IPS DF 6.9 (cell line): ENCODE data around the gene CA5A.
"Not testable (repeated sequence)": the region's sequence is repeated elsewhere in the genome, so short reads cannot be mapped to it uniquely, and the experiment has no call there.

Experiments
- DNase-seq: peaks from one replicate; pipeline ENCODE4 v3.0.0-alpha.2; 2013; ENCODE audit warnings: low read depth, low spot score
- H3K27ac ChIP-seq: one replicate; pipeline ENCODE4 v1.5.1; 2013; ENCODE audit warnings: low read length, control low read depth
- H3K27me3 ChIP-seq: 2 replicates; pipeline ENCODE4 v1.6.1; 2013; ENCODE audit warnings: mild to moderate bottlenecking, low read length; ENCODE audit not compliant: control insufficient read depth, insufficient read depth
- H3K36me3 ChIP-seq: 2 replicates; pipeline ENCODE4 v1.6.1; 2013; ENCODE audit warnings: low read length; ENCODE audit not compliant: control insufficient read depth, insufficient read depth
- H3K4me1 ChIP-seq: 2 replicates; pipeline ENCODE4 v1.6.1; 2013; ENCODE audit warnings: low read length; ENCODE audit not compliant: control insufficient read depth, insufficient read depth
- H3K4me3 ChIP-seq: 2 replicates; pipeline ENCODE4 v1.5.1; 2013; ENCODE audit warnings: mild to moderate bottlenecking, low read length
- H3K9me3 ChIP-seq: 2 replicates; pipeline ENCODE4 v1.6.1; 2013; ENCODE audit warnings: low read length, inconsistent platforms; ENCODE audit not compliant: control insufficient read depth, insufficient read depth
- WGBS: extraction: QIAGEN DNeasy Blood & Tissue Kit; methylation state at CpG from one replicate; pipeline ENCODE4 v1.1.7; 2013; ENCODE audit warnings: mixed read lengths, missing lambda C conversion rate; ENCODE audit not compliant: insufficient read length, insufficient coverage; 5-methylcytosine and 5-hydroxymethylcytosine counted together

Gene CA5A

GRCh38 chr16:87879411-87880013, 56.8 kb downstream of the CA5A start:
- not testable (repeated sequence) for H3K27ac ChIP-seq, H3K4me3 ChIP-seq, H3K36me3 ChIP-seq, H3K9me3 ChIP-seq, DNase-seq, H3K4me1 ChIP-seq, H3K27me3 ChIP-seq
- WGBS: no CpG with 5 or more reads among the region's 5 CpGs

GRCh38 chr16:87878704-87879103, 57.6 kb downstream of the CA5A start:
- Histone ChIP-seq H3K4me1 (no peaks in the 10 kb centered on the region; the same call in 1 of the 2 replicates), H3K27ac (no peak overlapping the region), H3K27me3 (no peaks in the 10 kb centered on the region), H3K9me3 (no peaks in the 10 kb centered on the region), H3K36me3 (no peaks in the 10 kb centered on the region), H3K4me3 (no peak overlapping the region)
- no peak for DNase-seq
- no CpG with 5 or more reads among the region's 5 CpGs for WGBS

GRCh38 chr16:87877942-87878507, 58.3 kb downstream of the CA5A start:
- H3K27me3 ChIP-seq: no peaks in the 10 kb centered on the region
- no CpG with 5 or more reads among the region's 19 CpGs for WGBS
- no peak overlapping the region for H3K4me3 ChIP-seq
- H3K4me1 ChIP-seq: no peaks in the 10 kb centered on the region; the same call in 1 of the 2 replicates
- H3K9me3 ChIP-seq: no peaks in the 10 kb centered on the region
- H3K36me3 ChIP-seq: no peaks in the 10 kb centered on the region
- DNase-seq: no peak
- H3K27ac ChIP-seq: no peak overlapping the region

GRCh38 chr16:87874639-87875427, 61.5 kb downstream of the CA5A start:
- no peak overlapping the region for H3K4me3 ChIP-seq
- no peak overlapping the region for H3K27ac ChIP-seq
- peaks cover 5% of the 10 kb centered on the region for H3K4me1 ChIP-seq
- H3K36me3 ChIP-seq: no peaks in the 10 kb centered on the region
- H3K27me3 ChIP-seq: no peaks in the 10 kb centered on the region
- H3K9me3 ChIP-seq: no peaks in the 10 kb centered on the region
- no CpG with 5 or more reads among the region's 24 CpGs for WGBS
- DNase-seq: no peak

GRCh38 chr16:87870418-87871291, 65.7 kb downstream of the CA5A start:
- H3K27me3 ChIP-seq, DNase-seq, H3K4me1 ChIP-seq, H3K4me3 ChIP-seq, H3K9me3 ChIP-seq, H3K27ac ChIP-seq, H3K36me3 ChIP-seq: not testable (repeated sequence)
- WGBS: no CpG with 5 or more reads among the region's 24 CpGs

GRCh38 chr16:87869879-87870417, 66.4 kb downstream of the CA5A start:
- not testable (repeated sequence) for H3K27ac ChIP-seq, H3K9me3 ChIP-seq, DNase-seq, H3K4me3 ChIP-seq, H3K4me1 ChIP-seq, H3K27me3 ChIP-seq, H3K36me3 ChIP-seq
- WGBS: no CpG with 5 or more reads among the region's 18 CpGs

GRCh38 chr16:87869061-87869878, 67.1 kb downstream of the CA5A start, which contains the start of gene SLC7A5:
SLC7A5 (minus strand) TSS chr16:87869507; CDS start chr16:87869422, 85 bp downstream.
- not testable (repeated sequence) for H3K4me1 ChIP-seq, H3K27me3 ChIP-seq, H3K9me3 ChIP-seq, H3K36me3 ChIP-seq, DNase-seq, H3K27ac ChIP-seq
- peak within 1 kb of the TSS; percentile 66 for H3K4me3 ChIP-seq
- WGBS: no CpG with 5 or more reads among the region's 109 CpGs

GRCh38 chr16:87868254-87869029, 67.9 kb downstream of the CA5A start:
- not testable (repeated sequence) for H3K4me1 ChIP-seq, H3K27me3 ChIP-seq, H3K9me3 ChIP-seq, H3K36me3 ChIP-seq, DNase-seq, H3K27ac ChIP-seq
- WGBS: no CpG with 5 or more reads among the region's 37 CpGs
- peak overlapping the region; percentile 66; the same call in 1 of the 2 replicates for H3K4me3 ChIP-seq

GRCh38 chr16:87865902-87866555, 70.3 kb downstream of the CA5A start:
- H3K9me3 ChIP-seq, H3K36me3 ChIP-seq, H3K4me1 ChIP-seq, DNase-seq, H3K27ac ChIP-seq, H3K27me3 ChIP-seq, H3K4me3 ChIP-seq: not testable (repeated sequence)
- no CpG with 5 or more reads among the region's 16 CpGs for WGBS
